Endothelial cell of umbilical vein (primary cell): ENCODE measurements around the gene PLEKHB2. TPM values are rescaled to one million over a fixed set of nuclear protein-coding genes. Genes with fewer than 3 reads are reported as not detected.

Experiments used
- BruUV-seq: library from RNA; stranded (reverse); fragments of 400-500 nt; replicated peaks from 2 replicates; lab custom pipeline; 2021; lab: Mats Ljungman, UMichigan
- CTCF ChIA-PET: fragments of 300-600, 350-600 bp; sonication (Branson Sonifier 250); formaldehyde crosslinking; loops from one replicate; lab custom pipeline; 2021; ENCODE audit warnings: antibody characterized with exemption, inconsistent platforms; lab: Charles Lee
- POLR2A ChIA-PET: fragments of 300-600, 350-600 bp; sonication (Branson Sonifier 250); formaldehyde crosslinking; loops from one replicate; lab custom pipeline; 2021; ENCODE audit warnings: antibody characterized with exemption, inconsistent platforms; lab: Charles Lee
- DNase-seq: peaks from one replicate; pipeline ENCODE4 v3.0.0-alpha.2; 2011; ENCODE audit warnings: low read depth, low spot score
- FAIRE-seq: peaks from 2 replicates; lab custom pipeline; 2011; peaks lifted over from hg19 to GRCh38; lab: Jason Lieb, UNC
- H2AFZ ChIP-seq: 2 replicates; pipeline ENCODE4 v1.6.0; 2012; ENCODE audit warnings: low read depth, low read length, control low read depth, inconsistent platforms
- H3K27ac ChIP-seq: 2 replicates; pipeline ENCODE4 v1.5.1; 2011; ENCODE audit warnings: low read depth, mild to moderate bottlenecking, control low read depth, low read length, moderate library complexity; ENCODE audit not compliant: insufficient read depth
- H3K27me3 ChIP-seq, 2 experiments: 2 replicates each; pipeline versions ENCODE4 v1.6.0 to v1.6.1; 2011; ENCODE audit warnings: low read length in 2 of 2, mixed read lengths in 1 of 2; ENCODE audit not compliant: control insufficient read depth in 2 of 2, insufficient read depth in 2 of 2
- H3K36me3 ChIP-seq, 2 experiments: 2 replicates in 1 of 2; 3 replicates in 1 of 2; pipeline ENCODE4 v1.5.1; 2011; ENCODE audit warnings: low read length in 2 of 2, mild to moderate bottlenecking in 1 of 2, moderate library complexity in 1 of 2; ENCODE audit not compliant: control insufficient read depth in 2 of 2, insufficient read depth in 2 of 2; ENCODE audit errors: extremely low read depth in 1 of 2
- H3K4me1 ChIP-seq: 3 replicates; pipeline ENCODE4 v1.5.1; 2011; ENCODE audit warnings: mild to moderate bottlenecking, low read length; ENCODE audit not compliant: control insufficient read depth, insufficient read depth; ENCODE audit errors: extremely low read depth
- H3K4me2 ChIP-seq: 2 replicates; pipeline ENCODE4 v1.6.1; 2011; ENCODE audit warnings: low read length, control low read depth, mixed read lengths; ENCODE audit not compliant: insufficient read depth
- H3K4me3 ChIP-seq, 3 experiments: fragments of 200-600 bp in 1 of 3; sonication (generic), shearing (Covaris generic) in 1 of 3; replicated peaks in 1 of 3; 2 replicates each; pipeline ENCODE4 v1.5.1; 2011 to 2016; ENCODE audit warnings: control low read depth in 3 of 3, low read length in 3 of 3, mild to moderate bottlenecking in 2 of 3, inconsistent platforms in 1 of 3, low read depth in 1 of 3, moderate library complexity in 1 of 3; ENCODE audit not compliant: insufficient read depth in 1 of 3
- H3K79me2 ChIP-seq: 2 replicates; pipeline ENCODE4 v1.6.0; 2012; ENCODE audit warnings: low read length, inconsistent platforms; ENCODE audit not compliant: control insufficient read depth, insufficient read depth
- H3K9ac ChIP-seq: replicated peaks from 2 replicates; pipeline ENCODE3; 2011; ENCODE audit warnings: low read length, control low read depth; ENCODE audit not compliant: insufficient read depth; ENCODE audit errors: extremely low read depth
- H3K9me1 ChIP-seq: replicated peaks from 3 replicates; pipeline ENCODE4 v1.6.0; 2011; ENCODE audit warnings: mild to moderate bottlenecking, low read length; ENCODE audit not compliant: control insufficient read depth, insufficient read depth; ENCODE audit errors: extremely low read depth
- H3K9me3 ChIP-seq: replicated peaks from 2 replicates; pipeline ENCODE4 v1.5.1; 2012; ENCODE audit warnings: low read length, inconsistent platforms; ENCODE audit not compliant: control insufficient read depth, insufficient read depth
- H4K20me1 ChIP-seq: replicated peaks from 2 replicates; pipeline ENCODE3; 2011; ENCODE audit warnings: mild to moderate bottlenecking, low read length; ENCODE audit not compliant: control insufficient read depth, insufficient read depth; ENCODE audit errors: extremely low read depth
- EZH2 ChIP-seq: IDR thresholded peaks from 2 replicates; pipeline ENCODE4 v1.6.1; 2012; ENCODE audit warnings: borderline replicate concordance, low read depth, mild to moderate bottlenecking, moderate library complexity, low read length, inconsistent platforms; ENCODE audit not compliant: severe bottlenecking
- FOS ChIP-seq: IDR thresholded peaks from 2 replicates; pipeline ENCODE4 v1.6.1; 2011; ENCODE audit warnings: mild to moderate bottlenecking, low read length, moderate library complexity, borderline replicate concordance; ENCODE audit not compliant: insufficient read depth
- GATA2 ChIP-seq: IDR thresholded peaks from 2 replicates; pipeline ENCODE4 v1.7.0; 2011; ENCODE audit warnings: low read depth, mild to moderate bottlenecking, moderate library complexity, mixed read lengths, low read length; ENCODE audit not compliant: insufficient read length, insufficient read depth
- JUN ChIP-seq: IDR thresholded peaks from 2 replicates; pipeline ENCODE4 v1.6.1; 2011; ENCODE audit warnings: borderline replicate concordance, low read depth; ENCODE audit not compliant: insufficient read length, insufficient read depth
- MYC ChIP-seq: IDR thresholded peaks from one replicate; pipeline ENCODE4 v1.6.1; 2011; ENCODE audit warnings: mild to moderate bottlenecking, low read depth, low read length
- POLR2A ChIP-seq: IDR thresholded peaks from 2 replicates; pipeline ENCODE4 v1.6.1; 2012; ENCODE audit warnings: low read depth, mild to moderate bottlenecking, control low read depth, low read length
- POLR2AphosphoS5 ChIP-seq: IDR thresholded peaks from 2 replicates; pipeline ENCODE4 v1.6.1; 2012; ENCODE audit warnings: low read depth, mild to moderate bottlenecking, control low read depth, low read length, moderate library complexity; ENCODE audit not compliant: insufficient read depth
- dilution Hi-C: fragments of 300-500 bp; cut with MboI; formaldehyde crosslinking; loops from one replicate; pipeline ENCODE4 v1.15.0; 2019; ENCODE audit warnings: low sequenced_read_pairs; ENCODE audit not compliant: extremely low pct_ligation_motif_present
- intact Hi-C: fragments of 100-400 bp; cut with micrococcal nuclease; formaldehyde crosslinking; loops from one replicate; pipeline ENCODE4 v1.10.0; 2022
- polyA plus RNA-seq, 4 experiments: library from polyadenylated mRNA; depleted of rRNA in 3 of 4; stranded (reverse) in 3 of 4; unstranded in 1 of 4; fragments of >200 nt; gene quantifications; 2 replicates each; pipeline versions ENCODE4 v1.2.1 to v1.2.3, GENCODE V29; 2011 to 2012; ENCODE audit warnings: missing spikeins in 1 of 4
- total RNA-seq: library from RNA; stranded (reverse); gene quantifications from 2 replicates; pipeline ENCODE4 v1.2.3, GENCODE V29; 2021
- TF ChIP-seq, protein P1 (sequence below): IDR thresholded peaks from 2 replicates; pipeline ENCODE4 v1.6.1; 2011; ENCODE audit not compliant: insufficient read depth, insufficient read length
- TF ChIP-seq, protein P2 (sequence below), 2 donors: IDR thresholded peaks; 1 replicate in 1 of 2; 2 replicates in 1 of 2; pipeline ENCODE4 v1.5.1; 2011; ENCODE audit warnings: low read length in 2 of 2, mild to moderate bottlenecking in 2 of 2, moderate library complexity in 2 of 2, control low read depth in 1 of 2, inconsistent platforms in 1 of 2, low read depth in 1 of 2; ENCODE audit not compliant: insufficient read depth in 1 of 2; ENCODE audit errors: extremely low read depth in 1 of 2

The PLEKHB2 gene
- total and polyA plus RNA-seq, 2 donors (not counting 3 experiments of a cell fraction or from before 2014, with no cell fraction given): 56.5 to 56.8 TPM

DNA sequence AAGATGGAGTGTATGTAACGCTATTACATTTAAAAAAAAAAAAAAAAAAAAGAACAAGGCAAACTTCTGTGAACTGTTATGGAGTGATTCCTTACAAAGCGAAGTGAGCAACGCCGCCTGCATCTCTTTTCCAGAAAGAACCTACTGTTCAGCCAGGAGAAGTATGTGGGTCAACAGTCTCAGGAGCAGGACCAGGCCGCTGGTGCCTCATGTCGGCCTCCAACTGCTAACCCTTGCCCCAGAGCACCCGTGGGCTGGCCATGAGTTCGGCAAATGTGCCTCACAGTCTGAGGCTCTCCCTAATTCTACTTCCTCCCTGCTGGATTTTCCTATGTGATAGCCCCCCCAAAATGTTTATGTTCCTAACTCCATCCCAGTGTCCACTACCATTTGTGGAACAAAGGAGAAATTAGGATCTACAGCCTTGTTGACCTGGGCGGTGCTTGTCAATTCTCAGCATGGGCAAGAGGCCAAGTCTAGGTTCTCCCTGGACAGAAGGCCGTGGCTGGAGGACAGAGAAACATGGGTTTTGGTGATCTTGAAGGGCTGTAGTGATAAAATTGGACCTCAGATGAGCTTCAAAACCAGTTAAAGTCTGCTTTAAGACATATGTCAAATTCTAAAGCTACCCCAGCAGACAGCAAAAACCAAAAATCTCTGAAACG is 27.8 kb upstream of the PLEKHB2 start:
- H3K9me3 ChIP-seq: no peaks in the 10 kb centered on the region
- ChIA-PET POLR2A (no interaction called here), CTCF (no interaction called here)
- TF ChIP-seq, protein P1, sequence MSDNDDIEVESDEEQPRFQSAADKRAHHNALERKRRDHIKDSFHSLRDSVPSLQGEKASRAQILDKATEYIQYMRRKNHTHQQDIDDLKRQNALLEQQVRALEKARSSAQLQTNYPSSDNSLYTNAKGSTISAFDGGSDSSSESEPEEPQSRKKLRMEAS: no peak
- TF ChIP-seq, protein P2, sequence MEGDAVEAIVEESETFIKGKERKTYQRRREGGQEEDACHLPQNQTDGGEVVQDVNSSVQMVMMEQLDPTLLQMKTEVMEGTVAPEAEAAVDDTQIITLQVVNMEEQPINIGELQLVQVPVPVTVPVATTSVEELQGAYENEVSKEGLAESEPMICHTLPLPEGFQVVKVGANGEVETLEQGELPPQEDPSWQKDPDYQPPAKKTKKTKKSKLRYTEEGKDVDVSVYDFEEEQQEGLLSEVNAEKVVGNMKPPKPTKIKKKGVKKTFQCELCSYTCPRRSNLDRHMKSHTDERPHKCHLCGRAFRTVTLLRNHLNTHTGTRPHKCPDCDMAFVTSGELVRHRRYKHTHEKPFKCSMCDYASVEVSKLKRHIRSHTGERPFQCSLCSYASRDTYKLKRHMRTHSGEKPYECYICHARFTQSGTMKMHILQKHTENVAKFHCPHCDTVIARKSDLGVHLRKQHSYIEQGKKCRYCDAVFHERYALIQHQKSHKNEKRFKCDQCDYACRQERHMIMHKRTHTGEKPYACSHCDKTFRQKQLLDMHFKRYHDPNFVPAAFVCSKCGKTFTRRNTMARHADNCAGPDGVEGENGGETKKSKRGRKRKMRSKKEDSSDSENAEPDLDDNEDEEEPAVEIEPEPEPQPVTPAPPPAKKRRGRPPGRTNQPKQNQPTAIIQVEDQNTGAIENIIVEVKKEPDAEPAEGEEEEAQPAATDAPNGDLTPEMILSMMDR (IDR thresholded peaks at IDR 0.05; ENCODE audit: extremely low read depth in 1 of 2, insufficient read depth in 1 of 2, low read depth in 1 of 2, low read length in 2 of 2): no peak
- no peak for TF ChIP-seq POLR2AphosphoS5
- TF ChIP-seq GATA2: no peak
- no peak for TF ChIP-seq MYC
- no peak for TF ChIP-seq EZH2
- no peak for TF ChIP-seq JUN
- TF ChIP-seq FOS: no peak
- TF ChIP-seq POLR2A: no peak
- no TSS peak for BruUV-seq
- no peak for DNase-seq
- no peak for FAIRE-seq
- no peaks in the 10 kb centered on the region for H3K4me1 ChIP-seq
- peaks cover 81% of the 10 kb centered on the region for H3K79me2 ChIP-seq
- no peak overlapping the region for H2AFZ ChIP-seq
- dilution Hi-C loops: no loop called here
- intact Hi-C loops: no loop called here
- H3K9ac ChIP-seq: no peak overlapping the region
- no peak overlapping the region for H3K4me3 ChIP-seq
- no peaks in the 10 kb centered on the region for H3K27me3 ChIP-seq
- no peak overlapping the region for H3K4me2 ChIP-seq
- H4K20me1 ChIP-seq: peaks cover 2% of the 10 kb centered on the region
- no peaks in the 10 kb centered on the region for H3K9me1 ChIP-seq
- H3K27ac ChIP-seq: peak overlapping the region; percentile 30
- H3K36me3 ChIP-seq: peaks cover 22 to 37% of the 10 kb centered on the region in 2 experiments
